PC-9 (cell line): ENCODE measurements around the gene UBTF. TPM values are rescaled to one million over a fixed set of nuclear protein-coding genes. Genes with fewer than 3 reads are reported as not detected.

Experiments
- BruUV-seq: library from RNA; stranded (reverse); fragments of 400-500 nt; replicated peaks from 2 replicates; lab custom pipeline; 2021; lab: Mats Ljungman, UMichigan
- CTCF ChIA-PET: fragments of 300-600 bp; sonication (Branson Sonifier 250); formaldehyde crosslinking; loops from one replicate; lab custom pipeline; 2022; ENCODE audit warnings: antibody characterized with exemption; lab: Charles Lee
- POLR2A ChIA-PET: fragments of 300-600 bp; sonication (Branson Sonifier 250); formaldehyde crosslinking; loops from one replicate; lab custom pipeline; 2022; ENCODE audit warnings: antibody characterized with exemption; ENCODE audit not compliant: unreplicated experiment; lab: Charles Lee
- DNase-seq, 2 experiments: peaks; one replicate each; pipeline versions ENCODE4 v3.0.0 to v3.0.0-alpha.2; 2015 to 2022; ENCODE audit warnings: mixed read lengths in 1 of 2
- H2AFZ ChIP-seq: fragments of 200-600 bp; sonication (generic); 2 replicates; pipeline ENCODE4 v1.8.1; 2017; ENCODE audit warnings: antibody characterized with exemption
- H3F3A ChIP-seq: fragments of 200-600 bp; sonication (generic); 2 replicates; pipeline ENCODE4 v1.8.1; 2017; ENCODE audit warnings: antibody characterized with exemption, mild to moderate bottlenecking, low read depth; ENCODE audit not compliant: insufficient read depth
- H3K27ac ChIP-seq: fragments of 200-600 bp; sonication (generic); 2 replicates; pipeline ENCODE4 v1.6.1; 2016; ENCODE audit warnings: mixed run types
- H3K27me3 ChIP-seq: fragments of 200-600 bp; sonication (generic); 2 replicates; pipeline ENCODE4 v1.6.1; 2016; ENCODE audit warnings: low read depth, mixed run types; ENCODE audit not compliant: insufficient read depth
- H3K36me3 ChIP-seq: fragments of 200-600 bp; sonication (generic); 2 replicates; pipeline ENCODE4 v1.6.1; 2016; ENCODE audit warnings: low read depth, mixed run types
- H3K4me1 ChIP-seq: fragments of 200-600 bp; sonication (generic); replicated peaks from 2 replicates; pipeline ENCODE4 v1.6.1; 2016; ENCODE audit warnings: mixed run types; ENCODE audit not compliant: insufficient read depth
- H3K4me2 ChIP-seq: fragments of 200-600 bp; sonication (generic); 2 replicates; pipeline ENCODE4 v1.6.1; 2017; ENCODE audit warnings: mixed run types
- H3K4me3 ChIP-seq: fragments of 200-600 bp; sonication (generic); 2 replicates; pipeline ENCODE4 v1.6.1; 2016; ENCODE audit warnings: mixed run types
- H3K79me2 ChIP-seq: fragments of 200-600 bp; sonication (generic); 2 replicates; pipeline ENCODE4 v1.6.1; 2017; ENCODE audit warnings: low read depth, mixed run types
- H3K9me2 ChIP-seq: fragments of 200-600 bp; sonication (generic); 2 replicates; pipeline ENCODE4 v1.8.1; 2017; ENCODE audit warnings: mild to moderate bottlenecking; ENCODE audit not compliant: insufficient read depth
- H3K9me3 ChIP-seq: fragments of 200-600 bp; sonication (generic); 2 replicates; pipeline ENCODE4 v1.8.1; 2016; ENCODE audit warnings: low read depth; ENCODE audit not compliant: insufficient read depth
- H4K20me1 ChIP-seq: fragments of 200-600 bp; sonication (generic); 2 replicates; pipeline ENCODE4 v1.8.1; 2017; ENCODE audit not compliant: insufficient read depth
- CTCF ChIP-seq: fragments of 200-600 bp; sonication (generic); conservative IDR thresholded peaks from 2 replicates; pipeline ENCODE4 v1.6.1; 2017; ENCODE audit warnings: mixed run types, antibody characterized with exemption, mild to moderate bottlenecking, moderate library complexity
- EZH2 ChIP-seq: fragments of 200-600 bp; sonication (generic); IDR thresholded peaks from 2 replicates; pipeline ENCODE4 v1.8.0; 2017; ENCODE audit warnings: antibody characterized with exemption, low read depth
- intact Hi-C: fragments of 100-400 bp; cut with micrococcal nuclease; formaldehyde crosslinking; loops from one replicate; pipeline ENCODE4 v1.10.0; 2022; ENCODE audit not compliant: unreplicated experiment
- total RNA-seq: library from RNA; stranded (reverse); gene quantifications from 2 replicates; pipeline ENCODE4 v1.2.3, GENCODE V29; 2021

UBTF gene
- total RNA-seq, 1 experiment from 2014 or later: 61.7 TPM

GRCh38 chr17:44216694-44217093, 2.8 kb downstream of the UBTF start:
- Histone ChIP-seq H3K4me1 (peaks cover 14% of the 10 kb centered on the region), H4K20me1 (no peaks in the 10 kb centered on the region), H3K27me3 (no peaks in the 10 kb centered on the region), H3K4me3 (no peak overlapping the region), H3F3A (peaks cover 17% of the 10 kb centered on the region; the same call in 1 of the 2 replicates), H3K9me3 (no peaks in the 10 kb centered on the region), H3K4me2 (peak overlapping the region; percentile 85; the same call in 1 of the 2 replicates), H2AFZ (no peak overlapping the region), H3K27ac (no peak overlapping the region), H3K36me3 (peaks cover 23% of the 10 kb centered on the region), H3K9me2 (no peaks in the 10 kb centered on the region), H3K79me2 (peaks cover 29% of the 10 kb centered on the region)
- BruUV-seq: no TSS peak
- TF ChIP-seq EZH2 (no peak), CTCF (no peak)
- intact Hi-C loops: no loop called here
- POLR2A ChIA-PET: no interaction called here
- no peak for DNase-seq
- CTCF ChIA-PET: no interaction called here

GRCh38 chr17:44216173-44216572, 3.3 kb downstream of the UBTF start:
- no peak overlapping the region for H3K4me3 ChIP-seq
- DNase-seq: no peak
- H2AFZ ChIP-seq: no peak overlapping the region
- CTCF ChIA-PET: no interaction called here
- POLR2A ChIA-PET: no interaction called here
- no peaks in the 10 kb centered on the region for H4K20me1 ChIP-seq
- H3K36me3 ChIP-seq: peaks cover 28% of the 10 kb centered on the region
- no peaks in the 10 kb centered on the region for H3K9me3 ChIP-seq
- peaks cover 14% of the 10 kb centered on the region for H3K4me1 ChIP-seq
- H3K79me2 ChIP-seq: peaks cover 29% of the 10 kb centered on the region
- no TSS peak for BruUV-seq
- H3K27me3 ChIP-seq: no peaks in the 10 kb centered on the region
- H3K9me2 ChIP-seq: no peaks in the 10 kb centered on the region
- H3F3A ChIP-seq: peaks cover 13% of the 10 kb centered on the region; the same call in 1 of the 2 replicates
- H3K27ac ChIP-seq: no peak overlapping the region
- H3K4me2 ChIP-seq: no peak overlapping the region
- intact Hi-C loops: no loop called here
- TF ChIP-seq CTCF (no peak), EZH2 (no peak)

GRCh38 chr17:44214896-44215295, 4.6 kb downstream of the UBTF start:
- DNase-seq: no peak
- H3K4me3 ChIP-seq: no peak overlapping the region
- no peak overlapping the region for H2AFZ ChIP-seq
- ChIA-PET POLR2A (no interaction called here), CTCF (no interaction called here)
- H3K36me3 ChIP-seq: peaks cover 33% of the 10 kb centered on the region
- intact Hi-C loops: no loop called here
- no peak for TF ChIP-seq CTCF
- no peak for TF ChIP-seq EZH2
- no TSS peak for BruUV-seq
- peaks cover 24% of the 10 kb centered on the region for H3K79me2 ChIP-seq
- no peak overlapping the region for H3K4me2 ChIP-seq
- peaks cover 14% of the 10 kb centered on the region for H3K4me1 ChIP-seq
- no peaks in the 10 kb centered on the region for H3K27me3 ChIP-seq
- no peaks in the 10 kb centered on the region for H4K20me1 ChIP-seq
- peaks cover 21% of the 10 kb centered on the region for H3F3A ChIP-seq
- H3K27ac ChIP-seq: no peak overlapping the region
- H3K9me3 ChIP-seq: no peaks in the 10 kb centered on the region
- no peaks in the 10 kb centered on the region for H3K9me2 ChIP-seq
